Measurements from ENCODE around the gene CDH23.

CDH23 gene

GRCh38 chr10:71553432-71553831 is 156.7 kb downstream of the CDH23 start:
- Histone ChIP-seq H4K20me1 (ENCODE audit: insufficient read depth, low read length) (no peaks in the 10 kb centered on the region), H3F3A (ENCODE audit: insufficient read depth, low read length) (no peaks in the 10 kb centered on the region), H3K4me1 (ENCODE audit: low read length) (no peaks in the 10 kb centered on the region), H3K4me2 (ENCODE audit: low read depth, low read length) (no peak overlapping the region), H3K27ac (ENCODE audit: low read length) (no peak overlapping the region), H3K79me2 (ENCODE audit: low read length) (no peaks in the 10 kb centered on the region), H3K9me3 (replicated peaks; ENCODE audit: insufficient read depth, low read length) (no peaks in the 10 kb centered on the region), H3K36me3 (replicated peaks; ENCODE audit: insufficient read depth, low read length) (no peaks in the 10 kb centered on the region), H3K4me3 (ENCODE audit: low read length) (no peak overlapping the region), H3K9ac (ENCODE audit: low read length) (no peak overlapping the region), H3K27me3 (replicated peaks; ENCODE audit: insufficient read depth, low read length) (peaks cover 54% of the 10 kb centered on the region), H2AFZ (ENCODE audit: low read length) (no peak overlapping the region), H3K9me2 (replicated peaks; ENCODE audit: insufficient read depth, low read length) (no peaks in the 10 kb centered on the region)
- TF ChIP-seq EZH2 (optimal IDR thresholded peaks at IDR 0.05; ENCODE audit: low read depth, low read length) (no peak), CTCF (IDR thresholded peaks at IDR 0.05; ENCODE audit: low read length) (no peak), EZH2phosphoT487 (IDR thresholded peaks at IDR 0.05; ENCODE audit: low read length) (no peak)
- DNase-seq, result no peak

GRCh38 chr10:71554671-71555070 is 158.0 kb downstream of the CDH23 start:
- DNase-seq, result no peak
- no peaks in the 10 kb centered on the region for H3K79me2 ChIP-seq (ENCODE audit: low read length)

GRCh38 chr10:71555087-71555723 is 158.5 kb downstream of the CDH23 start:
- no peak for TF ChIP-seq CTCF (IDR thresholded peaks at IDR 0.05; ENCODE audit: low read length)
- TF ChIP-seq EZH2 (optimal IDR thresholded peaks at IDR 0.05; ENCODE audit: low read depth, low read length), result no peak
- TF ChIP-seq EZH2phosphoT487 (IDR thresholded peaks at IDR 0.05; ENCODE audit: low read length), result no peak
- H3K27ac ChIP-seq (ENCODE audit: low read length), result no peak overlapping the region
- no peaks in the 10 kb centered on the region for H3K36me3 ChIP-seq (replicated peaks; ENCODE audit: insufficient read depth, low read length)
- no peaks in the 10 kb centered on the region for H3K4me1 ChIP-seq (ENCODE audit: low read length)
- no peak overlapping the region for H2AFZ ChIP-seq (ENCODE audit: low read length)
- DNase-seq, result no peak
- no peak overlapping the region for H3K4me3 ChIP-seq (ENCODE audit: low read length)
- H3K9ac ChIP-seq (ENCODE audit: low read length), result no peak overlapping the region
- no peaks in the 10 kb centered on the region for H4K20me1 ChIP-seq (ENCODE audit: insufficient read depth, low read length)
- peaks cover 61% of the 10 kb centered on the region for H3K27me3 ChIP-seq (replicated peaks; ENCODE audit: insufficient read depth, low read length)
- H3K9me3 ChIP-seq (replicated peaks; ENCODE audit: insufficient read depth, low read length), result no peaks in the 10 kb centered on the region
- H3K79me2 ChIP-seq (ENCODE audit: low read length), result no peaks in the 10 kb centered on the region
- H3K9me2 ChIP-seq (replicated peaks; ENCODE audit: insufficient read depth, low read length), result no peaks in the 10 kb centered on the region
- no peak overlapping the region for H3K4me2 ChIP-seq (ENCODE audit: low read depth, low read length)
- H3F3A ChIP-seq (ENCODE audit: insufficient read depth, low read length), result no peaks in the 10 kb centered on the region

More at GRCh38 chr10:71554671-71555070, 158.0 kb downstream of the CDH23 start:
- no peaks in the 10 kb centered on the region for H3F3A ChIP-seq (ENCODE audit: insufficient read depth, low read length)
- H3K36me3 ChIP-seq (replicated peaks; ENCODE audit: insufficient read depth, low read length), result no peaks in the 10 kb centered on the region
- no peaks in the 10 kb centered on the region for H3K9me2 ChIP-seq (replicated peaks; ENCODE audit: insufficient read depth, low read length)
- no peak overlapping the region for H3K4me2 ChIP-seq (ENCODE audit: low read depth, low read length)
- H2AFZ ChIP-seq (ENCODE audit: low read length), result no peak overlapping the region
- TF ChIP-seq CTCF (IDR thresholded peaks at IDR 0.05; ENCODE audit: low read length) (no peak), EZH2 (optimal IDR thresholded peaks at IDR 0.05; ENCODE audit: low read depth, low read length) (no peak), EZH2phosphoT487 (IDR thresholded peaks at IDR 0.05; ENCODE audit: low read length) (no peak)
- H3K4me1 ChIP-seq (ENCODE audit: low read length), result no peaks in the 10 kb centered on the region
- no peak overlapping the region for H3K4me3 ChIP-seq (ENCODE audit: low read length)
- no peaks in the 10 kb centered on the region for H4K20me1 ChIP-seq (ENCODE audit: insufficient read depth, low read length)
- H3K27me3 ChIP-seq (replicated peaks; ENCODE audit: insufficient read depth, low read length), result peaks cover 61% of the 10 kb centered on the region
- no peak overlapping the region for H3K27ac ChIP-seq (ENCODE audit: low read length)
- H3K9ac ChIP-seq (ENCODE audit: low read length), result no peak overlapping the region
- H3K9me3 ChIP-seq (replicated peaks; ENCODE audit: insufficient read depth, low read length), result no peaks in the 10 kb centered on the region

Measured in MM.1S (cell line).